ENCODE data around the gene SESTD1. TPM values are rescaled to one million over a fixed set of nuclear protein-coding genes. Genes with fewer than 3 reads are reported as not detected.

SESTD1 gene
- total and polyA plus RNA-seq, 2 of the 13 experiments (the other 11 are each of a cell fraction or from before 2014, with no cell fraction given) = 74.4 to 101 TPM

- TF ChIP-seq ZNF230 (CRISPR knock-in tag; IDR thresholded peaks at IDR 0.05) (no peak), MED13 (CRISPR knock-in tag; IDR thresholded peaks at IDR 0.05) (no peak), ZNF629 (CRISPR knock-in tag; conservative IDR thresholded peaks at IDR 0.05) (no peak), KDM3A (CRISPR knock-in tag; IDR thresholded peaks at IDR 0.05; ENCODE audit: low read depth) (no peak), ATRX (CRISPR knock-in tag; IDR thresholded peaks at IDR 0.05; ENCODE audit: borderline replicate concordance) (no peak), ZNF75D (CRISPR knock-in tag; IDR thresholded peaks at IDR 0.05; ENCODE audit: borderline replicate concordance) (no peak), ARNT (IDR thresholded peaks at IDR 0.05) (no peak), ZNF501 (CRISPR knock-in tag; IDR thresholded peaks at IDR 0.05) (no peak), HNRNPK (IDR thresholded peaks at IDR 0.05; ENCODE audit: low read depth, low read length, poor library complexity, severe bottlenecking) (no peak), AGO2 (optimal IDR thresholded peaks at IDR 0.05; ENCODE audit: low read depth, low read length) (no peak), ZNF512B (CRISPR knock-in tag; IDR thresholded peaks at IDR 0.05; ENCODE audit: borderline replicate concordance) (no peak), SOX13 (IDR thresholded peaks at IDR 0.05) (peak; percentile 88; the same call in 1 of the 2 replicates), SOX13 (CRISPR knock-in tag; conservative IDR thresholded peaks at IDR 0.05 in 1 of 2, IDR thresholded peaks at IDR 0.05 in 1 of 2) (peak in 1 of 2 experiments; percentile 94; a peak in 2 of 4 replicates), SCMH1 (CRISPR knock-in tag; IDR thresholded peaks at IDR 0.05; ENCODE audit: borderline replicate concordance) (no peak), STAT5B (CRISPR knock-in tag; IDR thresholded peaks at IDR 0.05) (no peak), CREM (IDR thresholded peaks at IDR 0.05) (peak; percentile 31; the same call in 1 of the 2 replicates), CREM (CRISPR knock-in tag; IDR thresholded peaks at IDR 0.05) (no peak), ZHX1 (CRISPR knock-in tag; IDR thresholded peaks at IDR 0.05; ENCODE audit: low read depth) (no peak), ZC3H4 (CRISPR knock-in tag; IDR thresholded peaks at IDR 0.05; ENCODE audit: borderline replicate concordance) (no peak), MTA3 (CRISPR knock-in tag; IDR thresholded peaks at IDR 0.05) (no peak), ONECUT2 (CRISPR knock-in tag; IDR thresholded peaks at IDR 0.05) (0 out of 2 replicates have a peak, but pooled peaks have one; percentile 32), ZNF878 (CRISPR knock-in tag; IDR thresholded peaks at IDR 0.05) (0 out of 2 replicates have a peak, but pooled peaks have one; percentile 40), NR1H2 (CRISPR knock-in tag; IDR thresholded peaks at IDR 0.05; ENCODE audit: borderline replicate concordance, low read depth) (no peak), ZNF724P (CRISPR knock-in tag; IDR thresholded peaks at IDR 0.05; ENCODE audit: borderline replicate concordance) (no peak)
Observed at GRCh38 chr2:179275253-179276012, 10.8 kb upstream of the SESTD1 start (continued).

Data from HepG2 (cell line).